HCT116 (cell line): Measurements from ENCODE around the gene ACKR3. TPM values are rescaled to one million over a fixed set of nuclear protein-coding genes. Genes with fewer than 3 reads are reported as not detected.

Source experiments
- ATAC-seq: fragments of 200-7000 bp; cut with Tn5 transposase; 2 replicates; pipeline ENCODE4 v1.9.1; 2020; ENCODE audit warnings: mild to moderate bottlenecking, moderate library complexity
- BruUV-seq: library from RNA; stranded (reverse); fragments of 400-500 nt; replicated peaks from 2 replicates; lab custom pipeline; 2021; lab: Mats Ljungman, UMichigan
- CTCF ChIA-PET: fragments of 300-600 bp; sonication (Branson Sonifier 250); formaldehyde crosslinking; loops from one replicate; lab custom pipeline; 2021; ENCODE audit warnings: antibody characterized with exemption; lab: Charles Lee
- POLR2A ChIA-PET: fragments of 300-600, 350-600 bp; sonication (Branson Sonifier 250); formaldehyde crosslinking; loops from one replicate; lab custom pipeline; 2021; ENCODE audit warnings: antibody characterized with exemption; lab: Charles Lee
- RAD21 ChIA-PET, 2 experiments: fragments of 300-600 bp; sonication (Branson Sonifier 250); formaldehyde crosslinking; loops; one replicate each; lab custom pipeline; 2023; ENCODE audit warnings: low total read pairs in 2 of 2; ENCODE audit not compliant: uncharacterized antibody in 2 of 2, unreplicated experiment in 2 of 2, low non-redundant PET in 1 of 2; lab: Charles Lee
- DNase-seq: peaks from one replicate; pipeline ENCODE4 v3.0.0-alpha.2; 2010; ENCODE audit warnings: low read depth, low spot score
- H2AFZ ChIP-seq: fragments of 200-600 bp; shearing (Covaris generic), sonication (generic); 2 replicates; pipeline ENCODE4 v1.6.1; 2017; ENCODE audit warnings: low read depth, mixed run types, mixed read lengths, antibody characterized with exemption, low read length; ENCODE audit not compliant: poor library complexity, severe bottlenecking
- H3K27ac ChIP-seq: 2 replicates; pipeline ENCODE4 v1.5.1; 2012; ENCODE audit warnings: low read depth, low read length
- H3K27me3 ChIP-seq: fragments of 200-600 bp; sonication (generic); 2 replicates; pipeline ENCODE4 v1.6.1; 2016; ENCODE audit warnings: mixed run types, low read length, mixed read lengths; ENCODE audit not compliant: insufficient read depth
- H3K36me3 ChIP-seq, 2 experiments: fragments of 200-500 bp in 1 of 2; fragments of 200-600 bp in 1 of 2; sonication (Bioruptor generic) in 1 of 2; sonication (generic) in 1 of 2; 2 replicates each; pipeline versions ENCODE4 v1.5.1 to v1.6.1; 2014 to 2016; ENCODE audit warnings: low read length in 2 of 2, inconsistent platforms in 1 of 2, mixed read lengths in 1 of 2, mixed run types in 1 of 2; ENCODE audit not compliant: insufficient read depth in 2 of 2, control insufficient read depth in 1 of 2
- H3K4me1 ChIP-seq, 2 experiments: fragments of 200-600 bp in 1 of 2; sonication (generic) in 1 of 2; 2 replicates each; pipeline versions ENCODE4 v1.5.1 to v1.6.1; 2012 to 2017; ENCODE audit warnings: low read length in 2 of 2, inconsistent platforms in 1 of 2, mild to moderate bottlenecking in 1 of 2, mixed read lengths in 1 of 2, mixed run types in 1 of 2, moderate library complexity in 1 of 2; ENCODE audit not compliant: insufficient read depth in 2 of 2, control insufficient read depth in 1 of 2
- H3K4me2 ChIP-seq: fragments of 200-600 bp; sonication (generic); 2 replicates; pipeline ENCODE4 v1.6.1; 2017; ENCODE audit warnings: mixed run types, low read length, mixed read lengths
- H3K4me3 ChIP-seq, 2 experiments: fragments of 200-600 bp in 1 of 2; sonication (generic) in 1 of 2; replicated peaks in 1 of 2; 2 replicates each; pipeline ENCODE4 v1.5.1; 2011 to 2016; ENCODE audit warnings: low read length in 2 of 2, control low read depth in 1 of 2, low read depth in 1 of 2, mild to moderate bottlenecking in 1 of 2, mixed read lengths in 1 of 2, mixed run types in 1 of 2
- H3K79me2 ChIP-seq: fragments of 200-600 bp; sonication (generic); 2 replicates; pipeline ENCODE4 v1.6.1; 2017; ENCODE audit warnings: mild to moderate bottlenecking, mixed run types, low read length, moderate library complexity, mixed read lengths; ENCODE audit not compliant: insufficient read depth
- H3K9ac ChIP-seq: fragments of 200-600 bp; sonication (generic); 2 replicates; pipeline ENCODE4 v1.6.1; 2016; ENCODE audit warnings: low read length, mixed read lengths
- H3K9me2 ChIP-seq: fragments of 200-600 bp; sonication (generic), shearing (Covaris generic); 2 replicates; pipeline ENCODE4 v1.6.1; 2017; ENCODE audit warnings: mixed run types, mild to moderate bottlenecking, moderate library complexity; ENCODE audit not compliant: insufficient read depth
- H3K9me3 ChIP-seq, 2 experiments: fragments of 200-500 bp in 1 of 2; fragments of 200-600 bp in 1 of 2; sonication (Bioruptor generic) in 1 of 2; sonication (generic) in 1 of 2; 2 replicates each; pipeline ENCODE4 v1.6.1; 2014 to 2017; ENCODE audit warnings: low read length in 2 of 2, mixed read lengths in 2 of 2, inconsistent platforms in 1 of 2, low read depth in 1 of 2, mild to moderate bottlenecking in 1 of 2, mixed run types in 1 of 2, moderate library complexity in 1 of 2; ENCODE audit not compliant: control insufficient read depth in 1 of 2, insufficient read depth in 1 of 2
- H4K20me1 ChIP-seq: fragments of 200-600 bp; sonication (generic), shearing (Covaris generic); 2 replicates; pipeline ENCODE4 v1.6.1; 2017; ENCODE audit warnings: mixed run types, mild to moderate bottlenecking, moderate library complexity; ENCODE audit not compliant: insufficient read depth
- ATF3 ChIP-seq: IDR thresholded peaks from 2 replicates; pipeline ENCODE4 v1.6.1; 2012
- CBX3 ChIP-seq: IDR thresholded peaks from 2 replicates; pipeline ENCODE4 v1.6.1; 2012; ENCODE audit warnings: low read depth
- CTCF ChIP-seq, 3 experiments: fragments of 200-600 bp in 1 of 3; sonication (generic) in 1 of 3; IDR thresholded peaks in 2 of 3; conservative IDR thresholded peaks in 1 of 3; 2 replicates each; pipeline ENCODE4 v1.5.1; 2012 to 2017; ENCODE audit warnings: low read depth in 2 of 3, low read length in 2 of 3, antibody characterized with exemption in 1 of 3, borderline replicate concordance in 1 of 3, control low read depth in 1 of 3, mild to moderate bottlenecking in 1 of 3, mixed read lengths in 1 of 3, mixed run types in 1 of 3, moderate library complexity in 1 of 3; ENCODE audit not compliant: insufficient read depth in 1 of 3
- EGR1 ChIP-seq: IDR thresholded peaks from 2 replicates; pipeline ENCODE4 v1.6.1; 2012; ENCODE audit warnings: low read depth
- ELF1 ChIP-seq: IDR thresholded peaks from 2 replicates; pipeline ENCODE4 v1.6.1; 2012; ENCODE audit warnings: low read depth, borderline replicate concordance
- EZH2 ChIP-seq: fragments of 200-600 bp; sonication (generic); IDR thresholded peaks from 2 replicates; pipeline ENCODE4 v1.6.1; 2017; ENCODE audit warnings: antibody characterized with exemption, mixed run types
- EZH2phosphoT487 ChIP-seq: fragments of 200-600 bp; IDR thresholded peaks from 2 replicates; pipeline ENCODE4 v1.6.1; 2018; ENCODE audit warnings: antibody characterized with exemption, borderline replicate concordance
- POLR2A ChIP-seq: IDR thresholded peaks from 2 replicates; pipeline ENCODE4 v1.7.0; 2011; ENCODE audit warnings: borderline replicate concordance; ENCODE audit not compliant: insufficient read depth, insufficient read length; ENCODE audit errors: extremely low read depth
- POLR2AphosphoS5 ChIP-seq: IDR thresholded peaks from 2 replicates; pipeline ENCODE4 v1.6.1; 2011; ENCODE audit warnings: mild to moderate bottlenecking, low read depth, low read length, moderate library complexity
- RAD21 ChIP-seq: IDR thresholded peaks from 2 replicates; pipeline ENCODE4 v1.6.1; 2012; ENCODE audit warnings: low read depth, mild to moderate bottlenecking
- REST ChIP-seq: IDR thresholded peaks from 2 replicates; pipeline ENCODE4 v1.6.1; 2012; ENCODE audit warnings: low read depth
- SIN3A ChIP-seq: IDR thresholded peaks from 2 replicates; pipeline ENCODE4 v1.6.1; 2012; ENCODE audit warnings: low read depth
- SP1 ChIP-seq: IDR thresholded peaks from 2 replicates; pipeline ENCODE4 v1.6.1; 2012; ENCODE audit warnings: low read depth
- SRF ChIP-seq: IDR thresholded peaks from 2 replicates; pipeline ENCODE4 v1.6.1; 2012; ENCODE audit warnings: low read depth
- ZFX ChIP-seq: fragments of 450-650 bp; IDR thresholded peaks from 2 replicates; pipeline ENCODE4 v1.6.1; 2017
- ZNF274 ChIP-seq: fragments of 200-500 bp; sonication (Bioruptor generic); IDR thresholded peaks from 2 replicates; pipeline ENCODE4 v1.6.1; 2014; ENCODE audit warnings: mild to moderate bottlenecking, low read depth, low read length, inconsistent platforms
- intact Hi-C: fragments of 100-400 bp; cut with micrococcal nuclease; formaldehyde crosslinking; loops from 2 replicates; pipeline ENCODE4 v1.10.0; 2022
- total RNA-seq: library from RNA; stranded (reverse); gene quantifications from one replicate; pipeline ENCODE4 v1.2.1, GENCODE V29; 2021; ENCODE audit not compliant: unreplicated experiment

ACKR3 gene
- total RNA-seq, 1 experiment from 2014 or later = 0.20 TPM

GRCh38 chr2:236583621-236584203, 14.1 kb downstream of the ACKR3 start:
- Histone ChIP-seq H3K4me3 (no peak overlapping the region), H3K4me2 (no peak overlapping the region), H2AFZ (no peak overlapping the region), H3K79me2 (no peaks in the 10 kb centered on the region), H3K9me2 (no peaks in the 10 kb centered on the region), H4K20me1 (no peaks in the 10 kb centered on the region), H3K27ac (no peak overlapping the region), H3K36me3 (no peaks in the 10 kb centered on the region), H3K4me1 (no peaks in the 10 kb centered on the region), H3K9me3 (no peaks in the 10 kb centered on the region), H3K9ac (no peak overlapping the region), H3K27me3 (peaks cover 39% of the 10 kb centered on the region)
- DNase-seq = no peak
- ATAC-seq = no peak
- TF ChIP-seq SIN3A (no peak), EGR1 (no peak), SRF (no peak), CBX3 (no peak), EZH2 (no peak), ATF3 (no peak), POLR2AphosphoS5 (no peak), SP1 (no peak), ZNF274 (no peak), CTCF (IDR thresholded peaks at IDR 0.05 in 2 of 3, conservative IDR thresholded peaks at IDR 0.05 in 1 of 3; ENCODE audit: borderline replicate concordance in 1 of 3, insufficient read depth in 1 of 3, low read depth in 2 of 3, low read length in 2 of 3) (no peak), REST (no peak), RAD21 (no peak), POLR2A (no peak), ELF1 (no peak), EZH2phosphoT487 (no peak), ZFX (no peak)
- ChIA-PET RAD21 (no interaction called here), CTCF (no interaction called here), POLR2A (no interaction called here)
- intact Hi-C loops = no loop called here
- BruUV-seq = no TSS peak
